H1 (cell line): ENCODE data around the gene C22orf42. TPM values are rescaled to one million over a fixed set of nuclear protein-coding genes. Genes with fewer than 3 reads are reported as not detected.
A peak's percentile ranks its signal among the peaks of the same experiment; 100 is the strongest.

Experiments used
- CTCF ChIA-PET: fragments of 300-600 bp; sonication (Branson Sonifier 250); formaldehyde crosslinking; loops from one replicate; lab custom pipeline; 2021; ENCODE audit not compliant: partially characterized antibody; lab: Charles Lee
- POLR2A ChIA-PET: fragments of 300-600 bp; sonication (Branson Sonifier 250); formaldehyde crosslinking; loops from one replicate; lab custom pipeline; 2021; ENCODE audit warnings: inconsistent platforms; ENCODE audit not compliant: partially characterized antibody; lab: Charles Lee
- DNase-seq, 2 experiments: peaks; one replicate each; pipeline versions ENCODE4 v3.0.0 to v3.0.0-alpha.2; 2010 to 2022; ENCODE audit warnings: low spot score in 2 of 2, low read depth in 1 of 2, mixed read lengths in 1 of 2
- FAIRE-seq: peaks from 2 replicates; lab custom pipeline; 2011; peaks lifted over from hg19 to GRCh38; lab: Jason Lieb, UNC
- H2AFZ ChIP-seq: 2 replicates; pipeline ENCODE4 v1.8.1; 2012; ENCODE audit warnings: low read length, inconsistent platforms
- H2AK5ac ChIP-seq: 2 replicates; pipeline ENCODE4 v1.6.1; 2013; ENCODE audit warnings: low read depth, low read length
- H2BK120ac ChIP-seq: replicated peaks from 2 replicates; pipeline ENCODE3; 2013; ENCODE audit warnings: low read depth, low read length, inconsistent platforms
- H2BK12ac ChIP-seq: 2 replicates; pipeline ENCODE4 v1.6.1; 2013; ENCODE audit warnings: low read depth, low read length
- H2BK15ac ChIP-seq: 2 replicates; pipeline ENCODE4 v1.6.1; 2013; ENCODE audit warnings: low read length
- H2BK20ac ChIP-seq: 2 replicates; pipeline ENCODE4 v1.6.1; 2013; ENCODE audit warnings: low read length
- H2BK5ac ChIP-seq: 2 replicates; pipeline ENCODE4 v1.6.1; 2013; ENCODE audit warnings: low read depth, low read length
- H3K14ac ChIP-seq: 2 replicates; pipeline ENCODE4 v1.6.1; 2013; ENCODE audit warnings: inconsistent platforms; ENCODE audit not compliant: insufficient read length
- H3K18ac ChIP-seq: 2 replicates; pipeline ENCODE4 v1.6.1; 2013; ENCODE audit warnings: low read length; ENCODE audit errors: extremely low read depth
- H3K23ac ChIP-seq: 2 replicates; pipeline ENCODE4 v1.6.1; 2013; ENCODE audit warnings: inconsistent platforms; ENCODE audit not compliant: insufficient read length
- H3K23me2 ChIP-seq: 2 replicates; pipeline ENCODE4 v1.6.1; 2013; ENCODE audit warnings: low read depth, low read length
- H3K27ac ChIP-seq: 2 replicates; pipeline ENCODE4 v1.6.1; 2011; ENCODE audit warnings: low read depth, low read length, inconsistent platforms
- H3K27me3 ChIP-seq, 4 experiments: replicated peaks in 1 of 4; 1 replicate in 1 of 4; 2 replicates in 3 of 4; pipeline versions ENCODE4 v1.6.1 to v1.8.1; 2011 to 2013; ENCODE audit warnings: low read length in 3 of 4, mild to moderate bottlenecking in 3 of 4, inconsistent platforms in 2 of 4, mixed read lengths in 2 of 4, moderate library complexity in 1 of 4; ENCODE audit not compliant: control insufficient read depth in 3 of 4, insufficient read depth in 3 of 4; ENCODE audit errors: extremely low read depth in 1 of 4
- H3K36me3 ChIP-seq, 4 experiments: 2 replicates each; pipeline versions ENCODE4 v1.6.1 to v1.8.1; 2011 to 2013; ENCODE audit warnings: mild to moderate bottlenecking in 4 of 4, low read length in 3 of 4, moderate library complexity in 2 of 4, control low read depth in 1 of 4, inconsistent platforms in 1 of 4; ENCODE audit not compliant: insufficient read depth in 4 of 4, control insufficient read depth in 2 of 4
- H3K4ac ChIP-seq: replicated peaks from 2 replicates; pipeline ENCODE3; 2013; ENCODE audit warnings: low read length, low read depth, mixed read lengths, inconsistent platforms; ENCODE audit not compliant: insufficient read length
- H3K4me1 ChIP-seq, 4 experiments: replicated peaks in 1 of 4; 1 replicate in 1 of 4; 2 replicates in 3 of 4; pipeline versions ENCODE4 v1.6.1 to v1.8.1; 2011 to 2013; ENCODE audit warnings: low read length in 3 of 4, inconsistent platforms in 2 of 4, mixed read lengths in 1 of 4; ENCODE audit not compliant: insufficient read depth in 4 of 4, control insufficient read depth in 3 of 4
- H3K4me2 ChIP-seq, 2 experiments: 2 replicates each; pipeline versions ENCODE4 v1.6.1 to v1.8.1; 2011 to 2013; ENCODE audit warnings: low read depth in 2 of 2, low read length in 2 of 2, control low read depth in 1 of 2, inconsistent platforms in 1 of 2, mild to moderate bottlenecking in 1 of 2; ENCODE audit not compliant: insufficient read depth in 1 of 2
- H3K4me3 ChIP-seq, 4 experiments: fragments of 200-600, 300-600 bp in 1 of 4; sonication (generic), shearing (Covaris generic), sonication (Bioruptor Twin) in 1 of 4; 2 replicates each; pipeline versions ENCODE4 v1.5.1 to v1.8.1; 2011 to 2016; ENCODE audit warnings: low read length in 4 of 4, low read depth in 3 of 4, control low read depth in 2 of 4, inconsistent platforms in 2 of 4, mild to moderate bottlenecking in 2 of 4, mixed read lengths in 1 of 4, moderate library complexity in 1 of 4; ENCODE audit not compliant: insufficient read depth in 2 of 4; ENCODE audit errors: extremely low read depth in 1 of 4
- H3K56ac ChIP-seq: replicated peaks from 2 replicates; pipeline ENCODE3; 2013; ENCODE audit warnings: low read depth, mild to moderate bottlenecking, mixed read lengths, low read length, inconsistent platforms; ENCODE audit not compliant: insufficient read length
- H3K79me1 ChIP-seq: 2 replicates; pipeline ENCODE4 v1.6.1; 2013; ENCODE audit warnings: low read depth, low read length, control low read depth
- H3K79me2 ChIP-seq, 2 experiments: 2 replicates each; pipeline versions ENCODE4 v1.6.1 to v1.8.1; 2012 to 2013; ENCODE audit warnings: low read length in 2 of 2, mild to moderate bottlenecking in 2 of 2, inconsistent platforms in 1 of 2; ENCODE audit not compliant: insufficient read depth in 2 of 2, control insufficient read depth in 1 of 2
- H3K9ac ChIP-seq, 4 experiments: replicated peaks in 1 of 4; 1 replicate in 1 of 4; 2 replicates in 3 of 4; pipeline versions ENCODE4 v1.6.1 to v1.8.1; 2011 to 2013; ENCODE audit warnings: low read depth in 3 of 4, low read length in 3 of 4, control low read depth in 2 of 4, mild to moderate bottlenecking in 2 of 4, moderate library complexity in 2 of 4, inconsistent platforms in 1 of 4; ENCODE audit errors: extremely low read depth in 1 of 4
- H3K9me3 ChIP-seq, 2 experiments: 2 replicates each; pipeline versions ENCODE4 v1.6.1 to v1.8.1; 2012 to 2013; ENCODE audit warnings: mild to moderate bottlenecking in 2 of 2, moderate library complexity in 2 of 2, control low read depth in 1 of 2, inconsistent platforms in 1 of 2, low read depth in 1 of 2, low read length in 1 of 2, mixed read lengths in 1 of 2; ENCODE audit not compliant: insufficient read depth in 2 of 2
- H4K20me1 ChIP-seq, 2 experiments: replicated peaks in 1 of 2; 2 replicates each; pipeline versions ENCODE3 to v1.8.1; 2011 to 2013; ENCODE audit warnings: inconsistent platforms in 2 of 2, low read length in 2 of 2, mild to moderate bottlenecking in 1 of 2; ENCODE audit not compliant: insufficient read depth in 2 of 2, control insufficient read depth in 1 of 2
- H4K5ac ChIP-seq: 2 replicates; pipeline ENCODE4 v1.6.1; 2013; ENCODE audit warnings: low read length, low read depth, mixed read lengths, inconsistent platforms; ENCODE audit not compliant: insufficient read length
- H4K8ac ChIP-seq: 2 replicates; pipeline ENCODE4 v1.8.0; 2013; ENCODE audit warnings: mild to moderate bottlenecking, moderate library complexity, low read length, inconsistent platforms; ENCODE audit not compliant: insufficient read depth; ENCODE audit errors: extremely low read depth
- H4K91ac ChIP-seq: replicated peaks from 2 replicates; pipeline ENCODE3; 2013; ENCODE audit warnings: low read length, mixed read lengths, inconsistent platforms; ENCODE audit not compliant: insufficient read length
- CBX5 ChIP-seq: fragments of 300-800, 300-1000 bp; sonication (generic); IDR thresholded peaks from 2 replicates; pipeline ENCODE4 v1.7.1; 2016; ENCODE audit warnings: antibody characterized with exemption, low read length, low read depth
- CTCF ChIP-seq, 3 experiments: IDR thresholded peaks; 1 replicate in 2 of 3; 2 replicates in 1 of 3; pipeline versions ENCODE4 v1.5.1 to v1.6.1; 2011; ENCODE audit warnings: low read length in 3 of 3, mild to moderate bottlenecking in 3 of 3, inconsistent platforms in 2 of 3, low read depth in 1 of 3, moderate library complexity in 1 of 3; ENCODE audit not compliant: insufficient read depth in 1 of 3; ENCODE audit errors: control extremely low read depth in 1 of 3
- FOSL1 ChIP-seq: IDR thresholded peaks from 2 replicates; pipeline ENCODE4 v1.6.1; 2011; ENCODE audit warnings: mild to moderate bottlenecking, low read depth, low read length, moderate library complexity; ENCODE audit not compliant: insufficient read depth
- GTF2F1 ChIP-seq: IDR thresholded peaks from 2 replicates; pipeline ENCODE4 v1.6.1; 2012; ENCODE audit warnings: low read depth, low read length, improper control_type of control experiment, borderline replicate concordance
- JUND ChIP-seq: IDR thresholded peaks from 2 replicates; pipeline ENCODE4 v1.6.1; 2011; ENCODE audit warnings: mild to moderate bottlenecking, improper control_type of control experiment, low read length
- KDM4A ChIP-seq: IDR thresholded peaks from one replicate; pipeline ENCODE4 v1.7.1; 2012; ENCODE audit warnings: low read depth, mild to moderate bottlenecking, moderate library complexity, low read length, inconsistent platforms; ENCODE audit not compliant: severe bottlenecking
- MAX ChIP-seq: IDR thresholded peaks from 2 replicates; pipeline ENCODE4 v1.6.1; 2012; ENCODE audit warnings: inconsistent platforms
- POLR2A ChIP-seq, 2 experiments: IDR thresholded peaks; 1 replicate in 1 of 2; 2 replicates in 1 of 2; pipeline ENCODE4 v1.6.1; 2011; ENCODE audit warnings: low read depth in 2 of 2, low read length in 2 of 2, mild to moderate bottlenecking in 2 of 2; ENCODE audit errors: control extremely low read depth in 1 of 2
- SIRT6 ChIP-seq: IDR thresholded peaks from one replicate; pipeline ENCODE4 v1.7.1; 2012; ENCODE audit warnings: low read length, inconsistent platforms
- YY1 ChIP-seq: IDR thresholded peaks from 2 replicates; pipeline ENCODE4 v1.6.1; 2011; ENCODE audit warnings: low read depth, mild to moderate bottlenecking, low read length
- WGBS, 2 experiments: shearing (Covaris generic) in 1 of 2; methylation state at CpG; one replicate each; pipeline versions ENCODE4 v1.1.6 to v1.1.7; 2013 to 2015; ENCODE audit warnings: low lambda C conversion rate in 2 of 2, mixed read lengths in 2 of 2, inconsistent platforms in 1 of 2, low coverage in 1 of 2, missing lambda C conversion rate in 1 of 2; ENCODE audit not compliant: insufficient replicate concordance in 2 of 2, insufficient coverage in 1 of 2, insufficient read length in 1 of 2; ENCODE audit errors: extremely low coverage in 1 of 2, missing lambda C conversion rate in 1 of 2; 5-methylcytosine and 5-hydroxymethylcytosine counted together
- polyA plus RNA-seq, 7 experiments: library from polyadenylated mRNA; depleted of rRNA in 3 of 7; stranded (reverse) in 5 of 7; unstranded in 2 of 7; fragments of >200 nt in 5 of 7; fragments of 200-250 nt in 2 of 7; gene quantifications; 1 replicate in 5 of 7; 2 replicates in 1 of 7; 4 replicates in 1 of 7; pipeline versions ENCODE4 v1.2.1 to v1.2.3, GENCODE V29; 2011 to 2013; ENCODE audit warnings: missing spikeins in 2 of 7, mixed read lengths in 2 of 7
- total RNA-seq: library from RNA; stranded (reverse); fragmentation: NEBNext Ultra II Directional; extraction: Animal tissue kit (Norgen Biotek cat#: 25700); gene quantifications from 2 replicates; pipeline ENCODE4 v1.2.1, GENCODE V29; 2021

C22orf42 gene
- total and polyA plus RNA-seq, 2 of the 8 experiments (the other 6 are each of a cell fraction or from before 2014, with no cell fraction given) = 0.50 TPM; not detected in 1

- no peaks in the 10 kb centered on the region for H3K4me1 ChIP-seq
- no peaks in the 10 kb centered on the region for H4K20me1 ChIP-seq
- no peak overlapping the region for H3K27ac ChIP-seq
- H2AK5ac ChIP-seq = no peak overlapping the region
- H3K36me3 ChIP-seq = no peaks in the 10 kb centered on the region
- no peak overlapping the region for H2BK5ac ChIP-seq
- FAIRE-seq (no peak), DNase-seq (peak in 1 of 2 experiments; percentile 45)
- H3K9ac ChIP-seq = no peak overlapping the region
- no peak overlapping the region for H2AFZ ChIP-seq
- H3K9me3 ChIP-seq = no peaks in the 10 kb centered on the region
- no peaks in the 10 kb centered on the region for H3K79me2 ChIP-seq
- H3K27me3 ChIP-seq = no peaks in the 10 kb centered on the region
- no peak overlapping the region for H3K18ac ChIP-seq
- no peak overlapping the region for H3K4me3 ChIP-seq
- H3K23ac ChIP-seq = no peak overlapping the region
- H3K14ac ChIP-seq = no peak overlapping the region
- no peak overlapping the region for H2BK15ac ChIP-seq
- 90% methylated on average over 15 of the region's 15 CpGs; no CpG with 5 or more reads in 1 of the 2 experiments for WGBS, 2 experiments
- H4K91ac ChIP-seq = no peak overlapping the region
- H3K79me1 ChIP-seq = no peaks in the 10 kb centered on the region
- no peak overlapping the region for H2BK20ac ChIP-seq
- POLR2A ChIA-PET = no interaction called here
- H2BK120ac ChIP-seq = no peak overlapping the region
- H4K5ac ChIP-seq = no peak overlapping the region
- no peak overlapping the region for H3K4me2 ChIP-seq
- peak overlapping the region; percentile 68; the same call in 1 of the 2 replicates for H4K8ac ChIP-seq
- H3K56ac ChIP-seq = no peak overlapping the region
- H3K4ac ChIP-seq = no peak overlapping the region
- H3K23me2 ChIP-seq = no peaks in the 10 kb centered on the region
- CTCF ChIA-PET = interaction anchor here (0.6 to 1.6 kb wide), 4 partner anchors 12 to 136 kb away, joined by 3 to 4 read pairs (median 3); no protein-coding TSS in a partner anchor
- H2BK12ac ChIP-seq = no peak overlapping the region
- no peak for TF ChIP-seq MAX
- no peak for TF ChIP-seq JUND
- peak; percentile 2 to 35 (median 29); a peak in 3 of 4 replicates for TF ChIP-seq CTCF (IDR thresholded peaks at IDR 0.05; ENCODE audit: control extremely low read depth in 1 of 3, insufficient read depth in 1 of 3, low read depth in 1 of 3, low read length in 3 of 3)
- TF ChIP-seq CBX5 = no peak
- TF ChIP-seq POLR2A (IDR thresholded peaks at IDR 0.05; ENCODE audit: control extremely low read depth in 1 of 2, low read depth in 2 of 2, low read length in 2 of 2) = no peak
- TF ChIP-seq KDM4A = no peak
- no peak for TF ChIP-seq FOSL1
- TF ChIP-seq YY1 = no peak
- no peak for TF ChIP-seq SIRT6
- TF ChIP-seq GTF2F1 = no peak
Observed at GRCh38 chr22:32119568-32120235, 39.4 kb downstream of the C22orf42 start.
